Endothelial cell of umbilical vein (primary cell): ENCODE measurements around the gene PDS5B. TPM values are rescaled to one million over a fixed set of nuclear protein-coding genes. Genes with fewer than 3 reads are reported as not detected.

Source experiments
- BruUV-seq: library from RNA; stranded (reverse); fragments of 400-500 nt; replicated peaks from 2 replicates; lab custom pipeline; 2021; lab: Mats Ljungman, UMichigan
- CTCF ChIA-PET: fragments of 300-600, 350-600 bp; sonication (Branson Sonifier 250); formaldehyde crosslinking; loops from one replicate; lab custom pipeline; 2021; ENCODE audit warnings: antibody characterized with exemption, inconsistent platforms; lab: Charles Lee
- POLR2A ChIA-PET: fragments of 300-600, 350-600 bp; sonication (Branson Sonifier 250); formaldehyde crosslinking; loops from one replicate; lab custom pipeline; 2021; ENCODE audit warnings: antibody characterized with exemption, inconsistent platforms; lab: Charles Lee
- DNase-seq: peaks from one replicate; pipeline ENCODE4 v3.0.0-alpha.2; 2011; ENCODE audit warnings: low read depth, low spot score
- FAIRE-seq: peaks from 2 replicates; lab custom pipeline; 2011; peaks lifted over from hg19 to GRCh38; lab: Jason Lieb, UNC
- H2AFZ ChIP-seq: 2 replicates; pipeline ENCODE4 v1.6.0; 2012; ENCODE audit warnings: low read depth, low read length, control low read depth, inconsistent platforms
- H3K27ac ChIP-seq: 2 replicates; pipeline ENCODE4 v1.5.1; 2011; ENCODE audit warnings: low read depth, mild to moderate bottlenecking, control low read depth, low read length, moderate library complexity; ENCODE audit not compliant: insufficient read depth
- H3K27me3 ChIP-seq, 2 experiments: 2 replicates each; pipeline versions ENCODE4 v1.6.0 to v1.6.1; 2011; ENCODE audit warnings: low read length in 2 of 2, mixed read lengths in 1 of 2; ENCODE audit not compliant: control insufficient read depth in 2 of 2, insufficient read depth in 2 of 2
- H3K36me3 ChIP-seq, 2 experiments: 2 replicates in 1 of 2; 3 replicates in 1 of 2; pipeline ENCODE4 v1.5.1; 2011; ENCODE audit warnings: low read length in 2 of 2, mild to moderate bottlenecking in 1 of 2, moderate library complexity in 1 of 2; ENCODE audit not compliant: control insufficient read depth in 2 of 2, insufficient read depth in 2 of 2; ENCODE audit errors: extremely low read depth in 1 of 2
- H3K4me1 ChIP-seq: 3 replicates; pipeline ENCODE4 v1.5.1; 2011; ENCODE audit warnings: mild to moderate bottlenecking, low read length; ENCODE audit not compliant: control insufficient read depth, insufficient read depth; ENCODE audit errors: extremely low read depth
- H3K4me2 ChIP-seq: 2 replicates; pipeline ENCODE4 v1.6.1; 2011; ENCODE audit warnings: low read length, control low read depth, mixed read lengths; ENCODE audit not compliant: insufficient read depth
- H3K4me3 ChIP-seq, 3 experiments: fragments of 200-600 bp in 1 of 3; sonication (generic), shearing (Covaris generic) in 1 of 3; replicated peaks in 1 of 3; 2 replicates each; pipeline ENCODE4 v1.5.1; 2011 to 2016; ENCODE audit warnings: control low read depth in 3 of 3, low read length in 3 of 3, mild to moderate bottlenecking in 2 of 3, inconsistent platforms in 1 of 3, low read depth in 1 of 3, moderate library complexity in 1 of 3; ENCODE audit not compliant: insufficient read depth in 1 of 3
- H3K79me2 ChIP-seq: 2 replicates; pipeline ENCODE4 v1.6.0; 2012; ENCODE audit warnings: low read length, inconsistent platforms; ENCODE audit not compliant: control insufficient read depth, insufficient read depth
- H3K9ac ChIP-seq: replicated peaks from 2 replicates; pipeline ENCODE3; 2011; ENCODE audit warnings: low read length, control low read depth; ENCODE audit not compliant: insufficient read depth; ENCODE audit errors: extremely low read depth
- H3K9me1 ChIP-seq: replicated peaks from 3 replicates; pipeline ENCODE4 v1.6.0; 2011; ENCODE audit warnings: mild to moderate bottlenecking, low read length; ENCODE audit not compliant: control insufficient read depth, insufficient read depth; ENCODE audit errors: extremely low read depth
- H3K9me3 ChIP-seq: replicated peaks from 2 replicates; pipeline ENCODE4 v1.5.1; 2012; ENCODE audit warnings: low read length, inconsistent platforms; ENCODE audit not compliant: control insufficient read depth, insufficient read depth
- H4K20me1 ChIP-seq: replicated peaks from 2 replicates; pipeline ENCODE3; 2011; ENCODE audit warnings: mild to moderate bottlenecking, low read length; ENCODE audit not compliant: control insufficient read depth, insufficient read depth; ENCODE audit errors: extremely low read depth
- EZH2 ChIP-seq: IDR thresholded peaks from 2 replicates; pipeline ENCODE4 v1.6.1; 2012; ENCODE audit warnings: borderline replicate concordance, low read depth, mild to moderate bottlenecking, moderate library complexity, low read length, inconsistent platforms; ENCODE audit not compliant: severe bottlenecking
- FOS ChIP-seq: IDR thresholded peaks from 2 replicates; pipeline ENCODE4 v1.6.1; 2011; ENCODE audit warnings: mild to moderate bottlenecking, low read length, moderate library complexity, borderline replicate concordance; ENCODE audit not compliant: insufficient read depth
- GATA2 ChIP-seq: IDR thresholded peaks from 2 replicates; pipeline ENCODE4 v1.7.0; 2011; ENCODE audit warnings: low read depth, mild to moderate bottlenecking, moderate library complexity, mixed read lengths, low read length; ENCODE audit not compliant: insufficient read length, insufficient read depth
- MYC ChIP-seq: IDR thresholded peaks from one replicate; pipeline ENCODE4 v1.6.1; 2011; ENCODE audit warnings: mild to moderate bottlenecking, low read depth, low read length
- POLR2AphosphoS5 ChIP-seq: IDR thresholded peaks from 2 replicates; pipeline ENCODE4 v1.6.1; 2012; ENCODE audit warnings: low read depth, mild to moderate bottlenecking, control low read depth, low read length, moderate library complexity; ENCODE audit not compliant: insufficient read depth
- dilution Hi-C: fragments of 300-500 bp; cut with MboI; formaldehyde crosslinking; loops from one replicate; pipeline ENCODE4 v1.15.0; 2019; ENCODE audit warnings: low sequenced_read_pairs; ENCODE audit not compliant: extremely low pct_ligation_motif_present
- intact Hi-C: fragments of 100-400 bp; cut with micrococcal nuclease; formaldehyde crosslinking; loops from one replicate; pipeline ENCODE4 v1.10.0; 2022
- polyA plus RNA-seq, 4 experiments: library from polyadenylated mRNA; depleted of rRNA in 3 of 4; stranded (reverse) in 3 of 4; unstranded in 1 of 4; fragments of >200 nt; gene quantifications; 2 replicates each; pipeline versions ENCODE4 v1.2.1 to v1.2.3, GENCODE V29; 2011 to 2012; ENCODE audit warnings: missing spikeins in 1 of 4
- total RNA-seq: library from RNA; stranded (reverse); gene quantifications from 2 replicates; pipeline ENCODE4 v1.2.3, GENCODE V29; 2021
- TF ChIP-seq, protein P1 (sequence below), 2 donors: IDR thresholded peaks; 1 replicate in 1 of 2; 2 replicates in 1 of 2; pipeline ENCODE4 v1.5.1; 2011; ENCODE audit warnings: low read length in 2 of 2, mild to moderate bottlenecking in 2 of 2, moderate library complexity in 2 of 2, control low read depth in 1 of 2, inconsistent platforms in 1 of 2, low read depth in 1 of 2; ENCODE audit not compliant: insufficient read depth in 1 of 2; ENCODE audit errors: extremely low read depth in 1 of 2
- TF ChIP-seq, protein P2 (sequence below): IDR thresholded peaks from 2 replicates; pipeline ENCODE4 v1.6.1; 2011; ENCODE audit not compliant: insufficient read depth, insufficient read length

PDS5B gene
- total and polyA plus RNA-seq, 2 donors (not counting 3 experiments of a cell fraction or from before 2014, with no cell fraction given): 3.9 to 40.3 TPM

DNA sequence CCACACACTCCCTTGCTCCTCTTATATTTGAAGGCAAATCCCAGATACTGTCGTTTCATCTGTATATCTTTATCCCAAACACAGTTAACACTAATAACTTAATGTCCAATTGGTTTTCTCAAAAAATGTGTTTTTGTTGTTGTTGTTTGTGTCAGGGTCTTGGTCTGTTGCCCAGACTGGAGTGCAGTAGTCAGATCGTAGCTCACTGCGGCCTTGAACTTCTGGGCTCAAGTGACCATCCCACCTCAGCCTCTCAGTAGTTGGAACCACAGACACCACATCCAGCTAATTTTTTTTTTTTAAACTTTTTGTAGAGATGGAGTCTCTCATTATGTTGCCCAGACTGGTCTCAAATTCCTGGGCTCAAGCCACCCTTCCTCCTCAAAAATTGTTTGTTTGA is 137.7 kb downstream of the PDS5B start:
- TF ChIP-seq MYC (no peak), POLR2AphosphoS5 (no peak), FOS (no peak), GATA2 (no peak), EZH2 (no peak)
- TF ChIP-seq, protein P1, sequence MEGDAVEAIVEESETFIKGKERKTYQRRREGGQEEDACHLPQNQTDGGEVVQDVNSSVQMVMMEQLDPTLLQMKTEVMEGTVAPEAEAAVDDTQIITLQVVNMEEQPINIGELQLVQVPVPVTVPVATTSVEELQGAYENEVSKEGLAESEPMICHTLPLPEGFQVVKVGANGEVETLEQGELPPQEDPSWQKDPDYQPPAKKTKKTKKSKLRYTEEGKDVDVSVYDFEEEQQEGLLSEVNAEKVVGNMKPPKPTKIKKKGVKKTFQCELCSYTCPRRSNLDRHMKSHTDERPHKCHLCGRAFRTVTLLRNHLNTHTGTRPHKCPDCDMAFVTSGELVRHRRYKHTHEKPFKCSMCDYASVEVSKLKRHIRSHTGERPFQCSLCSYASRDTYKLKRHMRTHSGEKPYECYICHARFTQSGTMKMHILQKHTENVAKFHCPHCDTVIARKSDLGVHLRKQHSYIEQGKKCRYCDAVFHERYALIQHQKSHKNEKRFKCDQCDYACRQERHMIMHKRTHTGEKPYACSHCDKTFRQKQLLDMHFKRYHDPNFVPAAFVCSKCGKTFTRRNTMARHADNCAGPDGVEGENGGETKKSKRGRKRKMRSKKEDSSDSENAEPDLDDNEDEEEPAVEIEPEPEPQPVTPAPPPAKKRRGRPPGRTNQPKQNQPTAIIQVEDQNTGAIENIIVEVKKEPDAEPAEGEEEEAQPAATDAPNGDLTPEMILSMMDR (IDR thresholded peaks at IDR 0.05; ENCODE audit: extremely low read depth in 1 of 2, insufficient read depth in 1 of 2, low read depth in 1 of 2, low read length in 2 of 2): no peak
- TF ChIP-seq, protein P2, sequence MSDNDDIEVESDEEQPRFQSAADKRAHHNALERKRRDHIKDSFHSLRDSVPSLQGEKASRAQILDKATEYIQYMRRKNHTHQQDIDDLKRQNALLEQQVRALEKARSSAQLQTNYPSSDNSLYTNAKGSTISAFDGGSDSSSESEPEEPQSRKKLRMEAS: no peak
- dilution Hi-C loops: no loop called here
- Histone ChIP-seq H3K4me3 (no peak overlapping the region), H3K4me1 (peaks cover 3% of the 10 kb centered on the region), H3K36me3 (no peaks in the 10 kb centered on the region), H3K9me1 (no peaks in the 10 kb centered on the region), H3K79me2 (peaks cover 10% of the 10 kb centered on the region), H3K4me2 (no peak overlapping the region), H3K27me3 (no peaks in the 10 kb centered on the region), H3K9me3 (no peaks in the 10 kb centered on the region), H3K9ac (no peak overlapping the region), H4K20me1 (no peaks in the 10 kb centered on the region), H3K27ac (no peak overlapping the region), H2AFZ (no peak overlapping the region)
- ChIA-PET CTCF (interaction anchor here (1.3 to 1.4 kb wide), 2 partner anchors 55 to 819 kb away, joined by 3 read pairs; no protein-coding TSS in a partner anchor), POLR2A (no interaction called here)
- no TSS peak for BruUV-seq
- no peak for FAIRE-seq
- intact Hi-C loops: no loop called here
- DNase-seq: no peak
